GM18519 (cell line): ENCODE measurements around the gene CFDP1.

Experiments used
- ATAC-seq: cut with Tn5 transposase; IDR thresholded peaks from one replicate; pipeline ENCODE4 v1.9.1; 2021; ENCODE audit warnings: mild to moderate bottlenecking, moderate library complexity; ENCODE audit not compliant: unreplicated experiment, low FRiP score

Gene CFDP1

GRCh38 chr16:75432828-75433731 is at the start of gene CFDP1:
CFDP1 (minus strand) TSS chr16:75433503; CDS start chr16:75433352, 151 bp downstream.
- ATAC-seq, result peak; percentile 85

GRCh38 chr16:75482434-75483205 is 49.3 kb upstream of the CFDP1 start:
- no peak for ATAC-seq

- no peak for ATAC-seq
Observed at GRCh38 chr16:75481475-75481874, 48.2 kb upstream of the CFDP1 start.

- ATAC-seq, result no peak
Observed at GRCh38 chr16:75479421-75479990, 46.2 kb upstream of the CFDP1 start.

- ATAC-seq, result no peak
Observed at GRCh38 chr16:75478480-75479345, 45.4 kb upstream of the CFDP1 start.

GRCh38 chr16:75477680-75478473 is 44.6 kb upstream of the CFDP1 start:
- ATAC-seq, result no peak

GRCh38 chr16:75476817-75477216 is 43.5 kb upstream of the CFDP1 start:
- ATAC-seq, result no peak

GRCh38 chr16:75475420-75475847 is 42.1 kb upstream of the CFDP1 start:
- no peak for ATAC-seq

- ATAC-seq, result no peak
Observed at GRCh38 chr16:75472908-75473877, 39.9 kb upstream of the CFDP1 start.

- peak; percentile 75 for ATAC-seq
Observed at GRCh38 chr16:75471723-75472633, 38.7 kb upstream of the CFDP1 start.

- ATAC-seq, result no peak
Observed at GRCh38 chr16:75466760-75467159, 33.5 kb upstream of the CFDP1 start.

GRCh38 chr16:75464122-75464918 is 31.0 kb upstream of the CFDP1 start, which contains the start of gene TMEM170A:
TMEM170A (minus strand) TSS chr16:75464689; CDS start chr16:75464600, 89 bp downstream.
- peak; percentile 87 for ATAC-seq

GRCh38 chr16:75463389-75464121 is 30.3 kb upstream of the CFDP1 start:
- peak; percentile 4 for ATAC-seq

- ATAC-seq, result peak; percentile 29
Observed at GRCh38 chr16:75462806-75463205, 29.5 kb upstream of the CFDP1 start.

- no peak for ATAC-seq
Observed at GRCh38 chr16:75461575-75461974, 28.3 kb upstream of the CFDP1 start.

- ATAC-seq, result no peak
Observed at GRCh38 chr16:75460446-75460845, 27.1 kb upstream of the CFDP1 start.
